GM12878 (cell line): ENCODE results near the gene ZMIZ1. TPM values are rescaled to one million over a fixed set of nuclear protein-coding genes. Genes with fewer than 3 reads are reported as not detected.

Source experiments
- ATAC-seq: fragments of 200-7000 bp; cut with Tn5 transposase; 3 replicates; pipeline ENCODE4 v1.9.1; 2020; ENCODE audit warnings: mild to moderate bottlenecking, moderate library complexity
- BruUV-seq: library from RNA; stranded (reverse); fragments of 400-500 nt; replicated peaks from 2 replicates; lab custom pipeline; 2021; lab: Mats Ljungman, UMichigan
- CTCF ChIA-PET: fragments of 300-600 bp; sonication (Branson Sonifier 250); formaldehyde crosslinking; extraction: SDS; loops from one replicate; lab custom pipeline; 2021; ENCODE audit warnings: inconsistent platforms; lab: Yijun Ruan, JAX
- POLR2A ChIA-PET: fragments of 350-600 bp; formaldehyde crosslinking; extraction: SDS; loops from one replicate; lab custom pipeline; 2021; ENCODE audit warnings: inconsistent platforms; lab: Charles Lee
- RAD21 ChIA-PET: fragments of 300-600 bp; sonication (Branson Sonifier 250); formaldehyde crosslinking; loops from one replicate; lab custom pipeline; 2023; ENCODE audit warnings: antibody characterized with exemption; ENCODE audit not compliant: unreplicated experiment; lab: Charles Lee
- SMC1A ChIA-PET: fragments of 300-600 bp; sonication (Branson Sonifier 250); formaldehyde crosslinking; loops from one replicate; lab custom pipeline; 2023; ENCODE audit not compliant: unreplicated experiment, uncharacterized antibody; lab: Charles Lee
- DNase-seq: peaks from one replicate; pipeline ENCODE4 v3.0.0-alpha.2; 2011; ENCODE audit warnings: low read depth, low spot score
- FAIRE-seq: peaks from 3 replicates; lab custom pipeline; 2011; peaks lifted over from hg19 to GRCh38; lab: Jason Lieb, UNC
- H2AFZ ChIP-seq: 2 replicates; pipeline ENCODE4 v1.6.0; 2011; ENCODE audit warnings: low read depth, low read length, control low read depth; ENCODE audit not compliant: control insufficient read depth
- H3K27ac ChIP-seq: 2 replicates; pipeline ENCODE4 v1.5.1; 2011; ENCODE audit warnings: control low read depth; ENCODE audit not compliant: control insufficient read depth, insufficient read depth
- H3K27me3 ChIP-seq, 2 experiments: replicated peaks in 1 of 2; 2 replicates each; pipeline versions ENCODE4 v1.6.0 to v1.6.1; 2011; ENCODE audit warnings: low read length in 1 of 2; ENCODE audit not compliant: control insufficient read depth in 2 of 2, insufficient read depth in 2 of 2
- H3K36me3 ChIP-seq, 2 experiments: 2 replicates each; pipeline ENCODE4 v1.5.1; 2011; ENCODE audit warnings: low read length in 1 of 2; ENCODE audit not compliant: control insufficient read depth in 2 of 2, insufficient read depth in 2 of 2
- H3K4me1 ChIP-seq: 2 replicates; pipeline ENCODE4 v1.6.1; 2011; ENCODE audit warnings: mild to moderate bottlenecking, low read length, moderate library complexity, mixed read lengths; ENCODE audit not compliant: control insufficient read depth, insufficient read depth
- H3K4me2 ChIP-seq: 2 replicates; pipeline ENCODE4 v1.6.0; 2011; ENCODE audit warnings: control low read depth; ENCODE audit not compliant: control insufficient read depth, insufficient read depth
- H3K4me3 ChIP-seq: fragments of 200-600 bp; sonication (generic); 2 replicates; pipeline ENCODE4 v1.5.1; 2016
- H3K79me2 ChIP-seq: 2 replicates; pipeline ENCODE4 v1.6.0; 2011; ENCODE audit warnings: low read length; ENCODE audit not compliant: control insufficient read depth, insufficient read depth
- H3K9ac ChIP-seq: 2 replicates; pipeline ENCODE4 v1.8.0; 2011; ENCODE audit warnings: low read length, control low read depth, mixed read lengths; ENCODE audit not compliant: control insufficient read depth, insufficient read depth
- H3K9me3 ChIP-seq: replicated peaks from 3 replicates; pipeline ENCODE4 v1.5.1; 2011; ENCODE audit warnings: mild to moderate bottlenecking, low read length; ENCODE audit not compliant: control insufficient read depth, insufficient read depth
- H4K20me1 ChIP-seq: 2 replicates; pipeline ENCODE4 v1.6.0; 2011; ENCODE audit not compliant: control insufficient read depth, insufficient read depth
- CHD1 ChIP-seq: IDR thresholded peaks from 2 replicates; pipeline ENCODE4 v1.6.1; 2012; ENCODE audit warnings: low read depth, low read length, improper control_type of control experiment
- HSF1 ChIP-seq: fragments of 150-350 bp; IDR thresholded peaks from 2 replicates; pipeline ENCODE4 v1.6.1; 2014; ENCODE audit warnings: mild to moderate bottlenecking, low read depth, low read length
- LARP7 ChIP-seq: fragments of 450-650 bp; IDR thresholded peaks from 2 replicates; pipeline ENCODE4 v1.6.1; 2017; ENCODE audit warnings: mild to moderate bottlenecking
- RCOR1 ChIP-seq: conservative IDR thresholded peaks from 2 replicates; pipeline ENCODE4 v1.6.1; 2012; ENCODE audit warnings: low read depth, low read length, improper control_type of control experiment
- RELA ChIP-seq: fragments of 450-650 bp; IDR thresholded peaks from 2 replicates; pipeline ENCODE4 v1.8.0; 2014; ENCODE audit warnings: borderline replicate concordance; ENCODE audit not compliant: partially characterized antibody
- ZSCAN29 ChIP-seq: fragments of 450-650 bp; IDR thresholded peaks from 2 replicates; pipeline ENCODE4 v1.6.1; 2017; ENCODE audit warnings: mild to moderate bottlenecking, moderate library complexity
- WGBS: methylation state at CpG from one replicate; pipeline ENCODE4 v1.1.6; 2016; ENCODE audit warnings: low lambda C conversion rate; ENCODE audit not compliant: insufficient replicate concordance, insufficient coverage; ENCODE audit errors: missing lambda C conversion rate; 5-methylcytosine and 5-hydroxymethylcytosine counted together
- in situ Hi-C: fragments of 300-500 bp; cut with MboI; formaldehyde crosslinking; loops from 9 replicates; pipeline ENCODE4 v1.14.3; 2018; ENCODE audit warnings: mixed read lengths
- intact Hi-C: fragments of 100-400 bp; cut with micrococcal nuclease; formaldehyde crosslinking; loops from one replicate; pipeline ENCODE4 v1.14.2; 2022; ENCODE audit not compliant: unreplicated experiment
- polyA plus RNA-seq, 11 experiments: library from polyadenylated mRNA; depleted of rRNA in 4 of 11; unstranded in 6 of 11; stranded (reverse) in 5 of 11; fragments of >200 nt; fragmentation: Nextera tagmentation in 4 of 11; fragmentation: Illumina TruSeq in 1 of 11; extraction: Ambion mirVana in 4 of 11; extraction: Trizol in 1 of 11; gene quantifications; 1 replicate in 1 of 11; 2 replicates in 10 of 11; pipeline versions ENCODE4 v1.2.1 to v1.2.3, GENCODE V29; 2011 to 2016; ENCODE audit warnings: inconsistent platforms in 2 of 11, missing spikeins in 2 of 11, low read depth in 1 of 11
- total RNA-seq, 4 experiments: library from RNA; depleted of rRNA in 3 of 4; stranded (reverse); fragments of >200 nt in 3 of 4; fragmentation: Illumina TruSeq in 1 of 4; extraction: Trizol in 1 of 4; gene quantifications; 2 replicates each; pipeline versions ENCODE4 v1.2.1 to v1.2.3, GENCODE V29; 2013 to 2021
- TF ChIP-seq, protein P1 (sequence below): fragments of 450-650 bp; IDR thresholded peaks from 2 replicates; pipeline ENCODE4 v1.6.1; 2014; ENCODE audit warnings: mild to moderate bottlenecking

The ZMIZ1 gene
- total and polyA plus RNA-seq, 10 of the 15 experiments (the other 5 are each of a cell fraction or from before 2014, with no cell fraction given), result 3.1 to 82.3 (median 14.9) TPM

DNA sequence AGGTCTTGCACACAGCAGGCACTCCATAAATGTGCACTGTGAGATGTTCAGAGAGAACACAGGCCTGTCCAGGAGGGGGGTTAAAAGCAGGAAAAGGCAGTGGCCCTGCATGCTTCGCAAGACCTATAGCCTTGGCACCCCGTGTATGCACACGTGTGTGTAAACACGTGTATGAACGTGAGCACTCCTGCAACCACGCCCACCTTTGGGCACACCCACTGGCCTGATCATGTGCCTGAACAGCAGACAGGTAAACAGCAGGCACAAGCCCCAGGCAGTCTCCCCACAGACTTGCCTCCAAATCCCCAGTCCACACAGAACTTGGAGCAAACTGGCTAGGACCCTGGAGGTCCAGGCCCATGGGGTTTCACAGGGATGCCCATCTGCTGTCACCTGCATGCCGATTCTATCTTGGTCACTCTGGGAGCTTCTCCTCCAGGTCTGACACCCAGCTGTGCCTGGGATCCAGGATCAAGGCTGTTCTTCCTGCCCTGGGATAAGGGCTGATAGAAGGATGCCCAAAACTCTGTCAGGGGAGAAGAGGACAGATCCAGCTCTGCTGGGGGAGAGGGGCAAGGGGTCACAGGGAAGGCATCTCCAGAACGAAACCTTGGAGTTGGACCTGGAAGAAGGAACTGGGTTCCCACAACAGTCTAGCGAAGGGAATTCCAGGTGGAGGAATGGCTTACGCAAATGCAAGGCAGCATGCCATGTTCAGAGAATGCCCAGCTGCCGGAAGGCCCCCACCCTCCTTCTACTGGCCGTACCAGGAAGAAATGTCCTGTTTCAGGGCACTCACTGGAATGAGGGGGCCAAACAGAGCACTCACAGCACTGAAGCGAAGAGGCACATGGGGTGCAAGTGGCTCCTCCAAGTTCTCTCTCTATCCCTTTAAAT is 14.3 kb upstream of the ZMIZ1 start:
- no peaks in the 10 kb centered on the region for H3K9me3 ChIP-seq
- H3K27ac ChIP-seq, result no peak overlapping the region
- WGBS, result 36% methylated on average over 13 of the region's 13 CpGs
- FAIRE-seq, result no peak
- H3K4me3 ChIP-seq, result no peak overlapping the region
- H2AFZ ChIP-seq, result no peak overlapping the region
- no peak overlapping the region for H3K9ac ChIP-seq
- ChIA-PET RAD21 (no interaction called here), CTCF (no interaction called here), SMC1A (no interaction called here), POLR2A (no interaction called here)
- no peaks in the 10 kb centered on the region for H3K4me1 ChIP-seq
- no peaks in the 10 kb centered on the region for H3K36me3 ChIP-seq
- no peak for ATAC-seq
- no peak for DNase-seq
- in situ Hi-C loops (no loop called here), intact Hi-C loops (no loop called here)
- H3K79me2 ChIP-seq, result no peaks in the 10 kb centered on the region
- no peaks in the 10 kb centered on the region; the same call in 1 of the 2 replicates for H4K20me1 ChIP-seq
- peaks cover 0 to 7% of the 10 kb centered on the region in 2 experiments; a peak in 3 of 4 replicates for H3K27me3 ChIP-seq
- TF ChIP-seq RELA (no peak), ZSCAN29 (no peak), CHD1 (no peak), RCOR1 (no peak), LARP7 (no peak), HSF1 (no peak)
- TF ChIP-seq, protein P1, sequence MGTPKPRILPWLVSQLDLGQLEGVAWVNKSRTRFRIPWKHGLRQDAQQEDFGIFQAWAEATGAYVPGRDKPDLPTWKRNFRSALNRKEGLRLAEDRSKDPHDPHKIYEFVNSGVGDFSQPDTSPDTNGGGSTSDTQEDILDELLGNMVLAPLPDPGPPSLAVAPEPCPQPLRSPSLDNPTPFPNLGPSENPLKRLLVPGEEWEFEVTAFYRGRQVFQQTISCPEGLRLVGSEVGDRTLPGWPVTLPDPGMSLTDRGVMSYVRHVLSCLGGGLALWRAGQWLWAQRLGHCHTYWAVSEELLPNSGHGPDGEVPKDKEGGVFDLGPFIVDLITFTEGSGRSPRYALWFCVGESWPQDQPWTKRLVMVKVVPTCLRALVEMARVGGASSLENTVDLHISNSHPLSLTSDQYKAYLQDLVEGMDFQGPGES, result no peak
- H3K4me2 ChIP-seq, result no peak overlapping the region
- BruUV-seq, result no TSS peak
